ENCODE results near the gene LTF.

The LTF gene

GRCh38 chr3:46489875-46490274 is 25.2 kb upstream of the LTF start:
- H3F3A ChIP-seq (ENCODE audit: insufficient read depth, low read length) = no peaks in the 10 kb centered on the region
- peaks cover 25% of the 10 kb centered on the region for H3K4me1 ChIP-seq (ENCODE audit: low read length)
- TF ChIP-seq, protein P1, sequence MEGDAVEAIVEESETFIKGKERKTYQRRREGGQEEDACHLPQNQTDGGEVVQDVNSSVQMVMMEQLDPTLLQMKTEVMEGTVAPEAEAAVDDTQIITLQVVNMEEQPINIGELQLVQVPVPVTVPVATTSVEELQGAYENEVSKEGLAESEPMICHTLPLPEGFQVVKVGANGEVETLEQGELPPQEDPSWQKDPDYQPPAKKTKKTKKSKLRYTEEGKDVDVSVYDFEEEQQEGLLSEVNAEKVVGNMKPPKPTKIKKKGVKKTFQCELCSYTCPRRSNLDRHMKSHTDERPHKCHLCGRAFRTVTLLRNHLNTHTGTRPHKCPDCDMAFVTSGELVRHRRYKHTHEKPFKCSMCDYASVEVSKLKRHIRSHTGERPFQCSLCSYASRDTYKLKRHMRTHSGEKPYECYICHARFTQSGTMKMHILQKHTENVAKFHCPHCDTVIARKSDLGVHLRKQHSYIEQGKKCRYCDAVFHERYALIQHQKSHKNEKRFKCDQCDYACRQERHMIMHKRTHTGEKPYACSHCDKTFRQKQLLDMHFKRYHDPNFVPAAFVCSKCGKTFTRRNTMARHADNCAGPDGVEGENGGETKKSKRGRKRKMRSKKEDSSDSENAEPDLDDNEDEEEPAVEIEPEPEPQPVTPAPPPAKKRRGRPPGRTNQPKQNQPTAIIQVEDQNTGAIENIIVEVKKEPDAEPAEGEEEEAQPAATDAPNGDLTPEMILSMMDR (IDR thresholded peaks at IDR 0.05; ENCODE audit: low read length) = no peak
- no peak for TF ChIP-seq EZH2 (optimal IDR thresholded peaks at IDR 0.05; ENCODE audit: low read depth, low read length)
- no peak for TF ChIP-seq EZH2phosphoT487 (IDR thresholded peaks at IDR 0.05; ENCODE audit: low read length)
- no peaks in the 10 kb centered on the region for H3K9me2 ChIP-seq (replicated peaks; ENCODE audit: insufficient read depth, low read length)
- H3K4me2 ChIP-seq (ENCODE audit: low read depth, low read length) = no peak overlapping the region
- H4K20me1 ChIP-seq (ENCODE audit: insufficient read depth, low read length) = no peaks in the 10 kb centered on the region
- no peaks in the 10 kb centered on the region for H3K27me3 ChIP-seq (replicated peaks; ENCODE audit: insufficient read depth, low read length)
- H3K9ac ChIP-seq (ENCODE audit: low read length) = no peak overlapping the region
- DNase-seq = no peak
- H3K9me3 ChIP-seq (replicated peaks; ENCODE audit: insufficient read depth, low read length) = no peaks in the 10 kb centered on the region
- no peak overlapping the region for H3K27ac ChIP-seq (ENCODE audit: low read length)
- no peak overlapping the region for H2AFZ ChIP-seq (ENCODE audit: low read length)
- no peaks in the 10 kb centered on the region for H3K79me2 ChIP-seq (ENCODE audit: low read length)
- H3K36me3 ChIP-seq (replicated peaks; ENCODE audit: insufficient read depth, low read length) = no peaks in the 10 kb centered on the region
- H3K4me3 ChIP-seq (ENCODE audit: low read length) = no peak overlapping the region

DNA sequence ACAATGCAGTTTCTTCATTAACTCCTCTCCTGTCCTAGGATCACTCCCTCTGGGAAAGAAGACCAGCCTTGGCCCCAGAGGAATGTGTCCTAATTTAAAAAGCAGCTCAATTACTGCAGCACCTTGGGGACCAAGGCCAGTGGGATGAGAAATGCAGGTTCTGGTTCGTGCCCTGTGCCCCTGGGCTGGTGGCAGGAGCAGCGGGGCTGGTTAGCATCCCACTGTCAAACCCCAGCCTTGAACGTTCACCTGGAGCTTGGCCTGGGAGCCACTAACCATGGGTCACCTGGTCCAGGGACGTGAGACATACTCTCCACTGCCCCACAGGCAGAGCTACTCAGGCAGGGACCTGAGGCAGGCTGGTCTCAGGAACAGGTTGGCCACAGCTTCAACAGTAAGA is 24.7 kb upstream of the LTF start:
- no peak for DNase-seq
- Histone ChIP-seq H3K27me3 (replicated peaks; ENCODE audit: insufficient read depth, low read length) (no peaks in the 10 kb centered on the region), H3K4me2 (ENCODE audit: low read depth, low read length) (peak overlapping the region; percentile 53), H3K9ac (ENCODE audit: low read length) (peak overlapping the region; percentile 51), H3K4me1 (ENCODE audit: low read length) (peaks cover 25% of the 10 kb centered on the region), H4K20me1 (ENCODE audit: insufficient read depth, low read length) (no peaks in the 10 kb centered on the region), H3K9me3 (replicated peaks; ENCODE audit: insufficient read depth, low read length) (no peaks in the 10 kb centered on the region), H3K27ac (ENCODE audit: low read length) (peak overlapping the region; percentile 66; the same call in 1 of the 2 replicates), H3K79me2 (ENCODE audit: low read length) (no peaks in the 10 kb centered on the region), H2AFZ (ENCODE audit: low read length) (peak overlapping the region; percentile 54), H3K36me3 (replicated peaks; ENCODE audit: insufficient read depth, low read length) (no peaks in the 10 kb centered on the region), H3K4me3 (ENCODE audit: low read length) (no peak overlapping the region), H3K9me2 (replicated peaks; ENCODE audit: insufficient read depth, low read length) (no peaks in the 10 kb centered on the region), H3F3A (ENCODE audit: insufficient read depth, low read length) (no peaks in the 10 kb centered on the region)
- no peak for TF ChIP-seq EZH2 (optimal IDR thresholded peaks at IDR 0.05; ENCODE audit: low read depth, low read length)
- TF ChIP-seq EZH2phosphoT487 (IDR thresholded peaks at IDR 0.05; ENCODE audit: low read length) = no peak
- TF ChIP-seq, protein P1 (IDR thresholded peaks at IDR 0.05; ENCODE audit: low read length) = no peak

DNA sequence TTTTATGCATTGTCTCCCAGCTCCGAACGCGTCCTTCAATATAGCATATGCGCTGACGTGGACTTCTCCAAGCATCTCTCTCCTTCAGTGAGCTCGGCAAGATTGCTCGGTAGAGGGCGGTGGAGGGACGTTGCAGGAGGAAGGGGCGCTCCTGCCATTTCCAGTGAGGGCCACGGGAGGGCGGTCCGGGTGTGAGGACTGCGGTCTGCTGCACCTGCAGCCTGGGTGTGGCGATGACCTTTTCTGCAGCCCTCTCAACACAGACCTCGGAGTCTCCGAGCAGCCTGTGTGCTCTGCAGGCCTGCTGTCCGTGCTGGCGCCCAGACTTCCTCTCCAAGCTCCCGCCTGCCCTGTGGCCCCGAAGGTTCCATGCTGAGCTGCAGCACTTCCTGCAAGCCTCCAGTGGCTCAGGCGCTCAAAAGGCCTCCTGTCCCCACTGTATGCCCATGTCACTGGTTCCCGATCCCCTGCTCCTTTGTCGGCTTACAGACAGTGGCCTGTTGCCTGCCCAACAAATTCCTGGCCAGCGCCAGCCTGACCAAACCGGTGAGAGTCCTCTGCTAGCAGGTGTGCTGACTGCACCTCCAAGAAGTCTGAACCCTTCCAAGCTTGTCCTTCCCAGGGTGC is 24.1 kb upstream of the LTF start:
- Histone ChIP-seq H3K79me2 (ENCODE audit: low read length) (no peaks in the 10 kb centered on the region), H3K4me1 (ENCODE audit: low read length) (peaks cover 25% of the 10 kb centered on the region), H3K36me3 (replicated peaks; ENCODE audit: insufficient read depth, low read length) (no peaks in the 10 kb centered on the region), H3K9me2 (replicated peaks; ENCODE audit: insufficient read depth, low read length) (no peaks in the 10 kb centered on the region), H3K4me3 (ENCODE audit: low read length) (no peak overlapping the region), H3K4me2 (ENCODE audit: low read depth, low read length) (peak overlapping the region; percentile 56), H3K27ac (ENCODE audit: low read length) (peak overlapping the region; percentile 66), H2AFZ (ENCODE audit: low read length) (peak overlapping the region; percentile 54), H3K27me3 (replicated peaks; ENCODE audit: insufficient read depth, low read length) (no peaks in the 10 kb centered on the region), H4K20me1 (ENCODE audit: insufficient read depth, low read length) (no peaks in the 10 kb centered on the region), H3K9me3 (replicated peaks; ENCODE audit: insufficient read depth, low read length) (no peaks in the 10 kb centered on the region), H3F3A (ENCODE audit: insufficient read depth, low read length) (no peaks in the 10 kb centered on the region), H3K9ac (ENCODE audit: low read length) (peak overlapping the region; percentile 51)
- peak; percentile 98 for DNase-seq
- TF ChIP-seq EZH2 (optimal IDR thresholded peaks at IDR 0.05; ENCODE audit: low read depth, low read length) = no peak
- no peak for TF ChIP-seq EZH2phosphoT487 (IDR thresholded peaks at IDR 0.05; ENCODE audit: low read length)
- TF ChIP-seq, protein P1 (IDR thresholded peaks at IDR 0.05; ENCODE audit: low read length) = peak; percentile 100
